ENCODE measurements around the gene NAGA. TPM values are rescaled to one million over a fixed set of nuclear protein-coding genes. Genes with fewer than 3 reads are reported as not detected.

NAGA gene
- total RNA-seq, 1 donor from 2014 or later: 8.9 TPM

DNA sequence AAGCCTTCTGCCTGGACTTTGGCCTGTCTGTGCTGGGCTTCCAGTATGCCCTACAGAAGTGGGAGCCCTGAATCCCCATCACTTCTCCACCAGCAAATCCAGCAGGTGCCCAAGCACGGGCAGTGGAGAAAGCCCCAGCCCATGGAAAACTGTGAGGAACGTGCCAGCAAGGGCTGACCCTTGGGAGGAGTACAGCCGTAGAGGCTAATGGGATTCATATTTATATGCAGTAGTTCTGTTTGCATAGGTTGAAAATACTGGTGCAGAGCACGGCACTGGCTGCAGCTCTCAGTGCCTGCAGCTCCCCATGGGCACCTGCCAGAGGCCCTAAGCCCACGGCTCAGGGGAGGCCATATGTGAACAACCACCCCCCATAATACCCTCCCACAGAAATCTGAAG lies 10.1 kb downstream of the NAGA start:
- H4K20me1 ChIP-seq (ENCODE audit: insufficient read depth, low read length): no peaks in the 10 kb centered on the region
- Mint-ChIP-seq H3K4me1 (ENCODE audit: low read depth, unreplicated experiment) (no peaks in the 10 kb centered on the region), H3K27ac (ENCODE audit: unreplicated experiment) (no peak overlapping the region), H3K9me3 (ENCODE audit: unreplicated experiment) (peaks cover 14% of the 10 kb centered on the region), H3K36me3 (ENCODE audit: low read depth, unreplicated experiment) (peaks cover 25% of the 10 kb centered on the region), H3K27me3 (ENCODE audit: low read depth, unreplicated experiment) (no peaks in the 10 kb centered on the region), H3K4me3 (ENCODE audit: unreplicated experiment) (no peak overlapping the region)
- H3K9me3 ChIP-seq (ENCODE audit: insufficient read depth, low read depth, low read length): no peaks in the 10 kb centered on the region
- no peak overlapping the region for H2AFZ ChIP-seq (ENCODE audit: low read depth, low read length)
- DNase-seq (ENCODE audit: low read depth) (no peak), FAIRE-seq (no peak)
- TF ChIP-seq, protein P1, sequence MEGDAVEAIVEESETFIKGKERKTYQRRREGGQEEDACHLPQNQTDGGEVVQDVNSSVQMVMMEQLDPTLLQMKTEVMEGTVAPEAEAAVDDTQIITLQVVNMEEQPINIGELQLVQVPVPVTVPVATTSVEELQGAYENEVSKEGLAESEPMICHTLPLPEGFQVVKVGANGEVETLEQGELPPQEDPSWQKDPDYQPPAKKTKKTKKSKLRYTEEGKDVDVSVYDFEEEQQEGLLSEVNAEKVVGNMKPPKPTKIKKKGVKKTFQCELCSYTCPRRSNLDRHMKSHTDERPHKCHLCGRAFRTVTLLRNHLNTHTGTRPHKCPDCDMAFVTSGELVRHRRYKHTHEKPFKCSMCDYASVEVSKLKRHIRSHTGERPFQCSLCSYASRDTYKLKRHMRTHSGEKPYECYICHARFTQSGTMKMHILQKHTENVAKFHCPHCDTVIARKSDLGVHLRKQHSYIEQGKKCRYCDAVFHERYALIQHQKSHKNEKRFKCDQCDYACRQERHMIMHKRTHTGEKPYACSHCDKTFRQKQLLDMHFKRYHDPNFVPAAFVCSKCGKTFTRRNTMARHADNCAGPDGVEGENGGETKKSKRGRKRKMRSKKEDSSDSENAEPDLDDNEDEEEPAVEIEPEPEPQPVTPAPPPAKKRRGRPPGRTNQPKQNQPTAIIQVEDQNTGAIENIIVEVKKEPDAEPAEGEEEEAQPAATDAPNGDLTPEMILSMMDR (IDR thresholded peaks at IDR 0.05; ENCODE audit: insufficient read depth, low read depth, low read length): no peak
- TF ChIP-seq EZH2 (IDR thresholded peaks at IDR 0.05; ENCODE audit: insufficient read depth, low read length): no peak
- no peak overlapping the region for H3K27ac ChIP-seq (ENCODE audit: low read depth, low read length)
- H3K79me2 ChIP-seq (ENCODE audit: insufficient read depth, low read length): no peaks in the 10 kb centered on the region
- no peaks in the 10 kb centered on the region for H3K4me1 ChIP-seq (ENCODE audit: insufficient read depth, low read length)
- no peaks in the 10 kb centered on the region for H3K27me3 ChIP-seq (ENCODE audit: insufficient read depth, low read length)
- no peak overlapping the region for H3K4me3 ChIP-seq (ENCODE audit: insufficient read depth, low read depth, low read length)
- no peak overlapping the region for H3K4me2 ChIP-seq (ENCODE audit: low read length)
- no peak overlapping the region for H3K9ac ChIP-seq (ENCODE audit: low read length)
- peaks cover 5% of the 10 kb centered on the region for H3K36me3 ChIP-seq (ENCODE audit: insufficient read depth, low read length)

DNA sequence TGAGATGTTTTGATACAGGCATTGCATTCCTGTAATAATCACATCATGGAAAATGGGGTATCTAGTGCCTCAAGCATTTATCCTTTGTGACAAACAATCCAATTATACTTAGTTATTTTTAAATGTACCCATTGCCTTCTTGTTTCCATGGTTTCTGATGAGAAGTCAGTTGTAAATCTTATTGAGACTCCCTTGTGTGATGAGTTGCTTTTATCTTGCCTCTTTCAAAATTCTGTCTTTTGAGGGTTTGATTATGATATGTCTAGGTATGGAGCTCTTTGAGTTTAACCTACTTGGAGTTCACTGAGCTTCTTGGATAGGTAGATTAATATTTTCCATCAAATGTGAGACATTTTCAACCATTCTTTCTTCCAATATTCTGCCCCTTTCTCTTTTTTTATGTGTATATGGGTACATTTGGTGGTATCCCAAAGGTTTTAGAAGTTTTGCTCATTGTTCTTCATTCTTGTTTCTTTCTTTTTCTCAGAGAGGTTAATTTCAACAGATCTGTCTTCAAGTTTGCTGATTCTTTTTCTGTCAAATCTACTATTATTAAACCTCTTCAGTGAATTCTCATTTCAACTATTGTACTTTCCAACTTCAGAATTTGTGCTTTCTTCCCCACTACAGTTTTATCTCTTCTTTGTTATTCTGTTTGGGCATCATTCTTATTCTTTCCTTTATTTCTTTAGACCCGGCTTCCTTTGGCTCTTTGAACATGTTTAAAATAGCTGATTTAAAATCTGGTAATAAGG lies 13.7 kb downstream of the NAGA start:
- Histone ChIP-seq H3K27me3 (ENCODE audit: insufficient read depth, low read length) (no peaks in the 10 kb centered on the region), H3K4me3 (ENCODE audit: insufficient read depth, low read depth, low read length) (no peak overlapping the region), H3K9me3 (ENCODE audit: insufficient read depth, low read depth, low read length) (no peaks in the 10 kb centered on the region), H3K27ac (ENCODE audit: low read depth, low read length) (no peak overlapping the region), H3K4me1 (ENCODE audit: insufficient read depth, low read length) (no peaks in the 10 kb centered on the region), H3K36me3 (ENCODE audit: insufficient read depth, low read length) (peaks cover 5% of the 10 kb centered on the region), H3K79me2 (ENCODE audit: insufficient read depth, low read length) (no peaks in the 10 kb centered on the region), H3K4me2 (ENCODE audit: low read length) (no peak overlapping the region), H4K20me1 (ENCODE audit: insufficient read depth, low read length) (no peaks in the 10 kb centered on the region), H3K9ac (ENCODE audit: low read length) (no peak overlapping the region), H2AFZ (ENCODE audit: low read depth, low read length) (no peak overlapping the region)
- no peak overlapping the region for H3K27ac Mint-ChIP-seq (ENCODE audit: unreplicated experiment)
- FAIRE-seq (peak; percentile 54), DNase-seq (ENCODE audit: low read depth) (no peak)
- H3K27me3 Mint-ChIP-seq (ENCODE audit: low read depth, unreplicated experiment): peaks cover 1% of the 10 kb centered on the region
- TF ChIP-seq, protein P1 (IDR thresholded peaks at IDR 0.05; ENCODE audit: insufficient read depth, low read depth, low read length): no peak
- no peak for TF ChIP-seq EZH2 (IDR thresholded peaks at IDR 0.05; ENCODE audit: insufficient read depth, low read length)
- H3K9me3 Mint-ChIP-seq (ENCODE audit: unreplicated experiment): peaks cover 14% of the 10 kb centered on the region
- peaks cover 25% of the 10 kb centered on the region for H3K36me3 Mint-ChIP-seq (ENCODE audit: low read depth, unreplicated experiment)
- H3K4me1 Mint-ChIP-seq (ENCODE audit: low read depth, unreplicated experiment): no peaks in the 10 kb centered on the region
- H3K4me3 Mint-ChIP-seq (ENCODE audit: unreplicated experiment): no peak overlapping the region

DNA sequence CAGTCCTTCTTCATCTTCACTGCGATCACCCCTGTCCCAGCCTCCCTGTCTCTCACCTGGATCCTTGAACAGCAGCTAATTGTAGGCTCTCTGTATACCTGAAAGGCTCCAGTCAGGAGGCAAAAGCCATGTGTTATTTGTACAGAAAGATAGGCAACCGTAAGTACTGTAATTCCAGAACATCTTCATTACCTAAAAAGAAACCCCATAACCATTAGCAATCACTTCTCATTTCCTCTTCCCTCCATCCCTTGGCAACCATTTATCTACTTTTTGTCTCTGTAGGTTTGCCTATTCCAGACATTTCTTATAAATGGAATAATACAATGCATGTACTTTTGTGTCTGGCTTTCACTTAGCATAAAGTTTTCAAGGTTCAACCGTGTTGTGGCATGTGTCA lies 17.8 kb downstream of the NAGA start:
- DNase-seq (ENCODE audit: low read depth) (no peak), FAIRE-seq (no peak)
- H2AFZ ChIP-seq (ENCODE audit: low read depth, low read length): no peak overlapping the region
- H3K9me3 ChIP-seq (ENCODE audit: insufficient read depth, low read depth, low read length): no peaks in the 10 kb centered on the region
- no peak overlapping the region for H3K4me2 ChIP-seq (ENCODE audit: low read length)
- no peaks in the 10 kb centered on the region for H3K79me2 ChIP-seq (ENCODE audit: insufficient read depth, low read length)
- H3K9ac ChIP-seq (ENCODE audit: low read length): no peak overlapping the region
- no peaks in the 10 kb centered on the region for H3K4me1 Mint-ChIP-seq (ENCODE audit: low read depth, unreplicated experiment)
- H3K27ac Mint-ChIP-seq (ENCODE audit: unreplicated experiment): no peak overlapping the region
- no peaks in the 10 kb centered on the region for H3K27me3 ChIP-seq (ENCODE audit: insufficient read depth, low read length)
- H3K4me3 Mint-ChIP-seq (ENCODE audit: unreplicated experiment): no peak overlapping the region
- peaks cover 14% of the 10 kb centered on the region for H3K9me3 Mint-ChIP-seq (ENCODE audit: unreplicated experiment)
- H4K20me1 ChIP-seq (ENCODE audit: insufficient read depth, low read length): no peaks in the 10 kb centered on the region
- no peaks in the 10 kb centered on the region for H3K36me3 ChIP-seq (ENCODE audit: insufficient read depth, low read length)
- peaks cover 1% of the 10 kb centered on the region for H3K27me3 Mint-ChIP-seq (ENCODE audit: low read depth, unreplicated experiment)
- no peak overlapping the region for H3K4me3 ChIP-seq (ENCODE audit: insufficient read depth, low read depth, low read length)
- H3K36me3 Mint-ChIP-seq (ENCODE audit: low read depth, unreplicated experiment): peaks cover 2% of the 10 kb centered on the region
- H3K4me1 ChIP-seq (ENCODE audit: insufficient read depth, low read length): no peaks in the 10 kb centered on the region
- no peak overlapping the region for H3K27ac ChIP-seq (ENCODE audit: low read depth, low read length)
- TF ChIP-seq EZH2 (IDR thresholded peaks at IDR 0.05; ENCODE audit: insufficient read depth, low read length): no peak
- TF ChIP-seq, protein P1 (IDR thresholded peaks at IDR 0.05; ENCODE audit: insufficient read depth, low read depth, low read length): no peak

All from astrocyte (in vitro differentiated cells and primary cell).